Measurements from ENCODE around the gene CSNK2A2.

The CSNK2A2 gene

DNA sequence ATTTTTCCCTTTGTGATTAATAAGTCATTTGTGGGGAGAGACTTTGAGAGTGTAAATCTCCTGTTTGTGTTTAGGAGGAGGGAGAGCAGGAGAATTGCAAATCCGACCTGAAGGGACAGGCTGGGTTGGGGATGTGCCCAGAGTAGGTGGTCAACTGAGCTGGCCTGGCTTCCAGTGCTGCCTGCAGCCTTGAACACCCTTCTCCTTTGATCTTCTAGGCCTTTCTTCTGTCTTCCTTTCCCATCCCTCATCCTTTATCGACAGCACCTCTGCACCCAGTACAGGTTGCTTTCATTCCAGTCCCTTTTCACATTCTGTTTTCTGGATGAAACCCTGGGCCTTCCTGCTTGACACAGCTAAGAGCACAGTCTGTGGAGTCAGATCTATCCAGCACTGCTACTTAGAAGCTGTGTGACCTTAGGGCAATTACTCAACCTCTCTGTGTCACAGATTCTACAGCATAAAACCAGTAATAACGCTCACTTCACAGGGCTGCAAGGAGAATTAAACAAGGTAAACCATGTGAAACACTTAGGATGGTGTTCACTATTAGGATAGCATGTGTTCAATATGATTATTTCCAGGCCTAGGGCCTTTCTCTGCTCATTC, 1.0 kb upstream of the CSNK2A2 start:
- no peak for DNase-seq

GRCh38 chr16:58197314-58198012, 443 bp downstream of the CSNK2A2 start:
- no peak for DNase-seq

DNA sequence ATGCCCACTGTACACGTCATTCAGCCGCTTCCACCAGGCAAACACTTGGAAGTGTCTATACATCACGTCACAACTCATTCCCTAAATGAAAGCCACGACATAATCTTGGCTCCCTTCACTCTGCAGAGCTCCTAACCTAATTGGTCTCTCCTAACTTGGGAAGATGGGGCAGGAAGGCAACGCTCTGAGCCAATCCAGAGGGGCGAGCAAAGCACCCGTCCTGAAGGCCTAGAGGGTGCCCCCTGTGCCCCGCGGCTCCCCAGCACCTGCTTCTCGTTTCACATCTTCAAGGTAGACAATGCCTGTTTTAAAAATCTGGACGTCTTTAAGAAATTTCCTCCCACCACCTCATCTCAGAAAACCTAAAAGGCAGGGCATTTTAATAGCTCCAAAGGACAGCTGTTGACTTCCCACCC, 1.0 kb downstream of the CSNK2A2 start:
- no peak for DNase-seq

GRCh38 chr16:58195771-58196170, 2.1 kb downstream of the CSNK2A2 start:
- no peak for DNase-seq

DNA sequence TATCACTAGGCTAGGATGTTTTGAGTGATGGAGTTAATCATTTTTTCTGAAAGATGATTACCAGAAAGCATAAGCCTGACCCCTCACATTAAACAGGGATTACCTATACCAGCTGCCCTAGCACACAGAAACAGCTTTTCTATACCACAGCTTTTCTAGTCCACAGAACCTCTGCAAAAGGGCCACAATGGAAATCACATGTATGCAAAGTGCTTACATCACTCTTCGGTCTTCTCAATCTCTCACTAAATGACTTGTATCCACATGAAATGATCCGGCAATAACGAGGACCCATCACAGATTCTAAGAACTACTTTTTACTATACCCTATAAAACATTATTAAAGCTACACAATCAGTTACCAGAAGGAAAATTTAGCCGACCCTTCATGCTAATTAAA, 2.6 kb downstream of the CSNK2A2 start:
- no peak for DNase-seq

GRCh38 chr16:58194790-58195189, 3.1 kb downstream of the CSNK2A2 start:
- DNase-seq = no peak

GRCh38 chr16:58187665-58188421, 10.1 kb downstream of the CSNK2A2 start:
- no peak for DNase-seq

GRCh38 chr16:58187092-58187491, 10.8 kb downstream of the CSNK2A2 start:
- DNase-seq = no peak

GRCh38 chr16:58186176-58186944, 11.5 kb downstream of the CSNK2A2 start:
- no peak for DNase-seq

DNA sequence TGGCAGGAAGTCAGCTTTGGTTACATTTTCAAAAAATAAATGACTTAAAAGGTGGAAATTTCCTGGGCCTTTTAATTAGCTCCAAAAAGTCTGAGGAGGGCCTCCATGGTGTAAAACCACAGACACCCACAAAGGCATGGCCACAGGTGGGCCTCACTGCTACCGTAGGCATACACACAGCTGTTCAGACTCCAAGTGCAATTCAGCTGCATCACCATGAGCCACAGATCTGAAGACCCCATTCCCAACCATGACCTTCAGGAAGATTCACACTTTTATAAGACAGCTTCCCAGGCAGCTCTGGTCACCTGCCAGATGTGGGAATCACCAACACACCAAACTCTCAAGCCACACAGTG, 20.6 kb downstream of the CSNK2A2 start:
- no peak for DNase-seq

GRCh38 chr16:58176608-58177352, 21.1 kb downstream of the CSNK2A2 start:
- no peak for DNase-seq

DNA sequence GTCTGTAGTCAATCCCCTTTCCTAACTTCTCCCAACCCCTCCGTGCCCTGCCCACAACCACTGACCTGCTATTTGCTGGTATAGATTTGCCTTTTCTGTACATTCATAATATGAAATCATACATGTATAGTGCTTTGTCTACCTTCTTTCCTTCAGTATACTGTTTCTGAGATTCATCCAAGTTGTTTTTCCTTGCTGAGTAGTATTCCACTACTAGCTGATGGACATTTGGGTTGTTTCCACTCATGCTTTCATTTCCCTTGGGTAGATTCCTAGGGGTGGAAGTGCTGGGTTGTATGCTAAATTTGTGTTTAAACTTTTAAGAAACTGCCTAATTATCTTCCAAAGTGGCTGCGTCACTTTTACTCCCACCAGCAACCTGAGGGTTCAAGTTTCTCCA, 27.7 kb downstream of the CSNK2A2 start:
- DNase-seq = no peak

DNA sequence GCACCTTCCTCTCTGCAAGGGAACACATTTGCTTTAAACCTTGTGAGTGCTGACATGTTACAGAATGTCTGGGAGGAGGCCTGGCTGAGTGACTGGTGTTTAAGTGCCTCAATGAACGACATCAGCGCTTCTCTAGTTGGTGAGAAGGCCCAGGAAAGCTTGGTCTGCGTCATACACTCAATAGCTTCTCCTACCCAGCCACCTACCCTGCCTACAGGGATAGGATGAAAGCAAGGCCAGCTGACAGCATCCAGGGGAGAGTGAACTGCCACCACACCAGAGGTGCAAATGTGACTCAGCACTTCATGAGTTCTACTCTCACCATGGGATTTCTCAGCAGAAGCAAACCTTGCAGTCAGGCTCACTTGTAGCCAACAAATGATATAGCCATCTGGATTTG, 37.1 kb downstream of the CSNK2A2 start:
- no peak for DNase-seq

DNA sequence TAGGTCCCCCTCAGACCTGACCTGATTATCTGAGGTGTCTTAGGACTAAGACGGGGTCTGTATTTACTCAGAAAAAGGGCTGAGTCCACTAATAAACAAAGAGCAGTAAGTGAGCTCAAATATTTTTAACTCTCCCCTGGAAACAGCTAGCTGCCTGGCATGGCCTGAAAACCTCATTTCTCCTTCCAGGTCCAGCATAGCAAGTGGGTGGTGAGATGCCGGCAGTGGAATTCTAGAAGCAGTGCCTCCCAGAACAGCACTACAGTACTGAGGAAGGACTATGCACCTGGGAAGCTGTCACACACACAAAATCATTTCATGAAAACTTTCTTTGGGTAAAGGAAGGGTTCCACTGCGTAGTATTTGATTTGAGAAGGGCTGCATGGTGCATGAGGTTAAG, 39.2 kb downstream of the CSNK2A2 start:
- DNase-seq = no peak

- no peak for DNase-seq
Observed at GRCh38 chr16:58157951-58158540, 39.9 kb downstream of the CSNK2A2 start.

DNA sequence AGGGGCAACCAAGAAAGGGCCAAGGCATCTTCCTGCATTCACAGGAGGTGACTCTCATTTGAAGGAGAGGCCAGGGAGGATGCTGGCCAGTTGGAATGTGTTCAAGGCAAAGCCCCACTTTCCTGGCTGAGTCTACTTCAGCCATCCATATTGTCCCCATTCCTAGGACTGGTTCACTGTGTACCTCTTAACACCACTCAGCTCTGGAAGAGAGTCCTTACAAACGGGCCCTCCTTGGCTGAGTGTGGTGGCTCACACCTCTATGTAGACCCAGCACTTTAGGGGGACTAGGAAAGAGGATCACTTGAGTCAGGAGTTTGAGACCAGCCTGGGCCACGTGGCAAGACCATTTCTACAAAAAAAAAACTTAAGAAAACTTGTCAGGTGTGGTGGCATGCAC, 40.7 kb downstream of the CSNK2A2 start:
- DNase-seq = no peak

- no peak for DNase-seq
Observed at GRCh38 chr16:58155839-58156238, 42.1 kb downstream of the CSNK2A2 start.

DNA sequence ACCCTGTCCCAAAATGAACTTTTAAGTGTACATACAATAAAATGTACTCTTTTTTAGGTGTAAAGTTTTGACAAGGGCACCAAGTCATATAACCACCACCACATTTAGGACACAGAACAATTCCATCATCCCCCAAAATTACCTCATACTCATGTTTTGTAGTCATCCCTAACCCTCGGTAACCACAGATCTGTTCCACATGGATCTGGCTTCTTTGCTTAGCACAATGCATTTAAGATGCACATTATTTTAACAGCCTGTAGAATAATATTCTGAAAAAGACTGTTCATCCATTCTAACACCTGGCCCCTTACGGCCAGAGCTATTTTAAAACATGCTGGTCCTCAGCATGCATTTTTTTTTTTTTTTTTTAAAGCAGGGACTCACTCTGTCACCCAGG, 43.6 kb downstream of the CSNK2A2 start:
- DNase-seq = no peak

GRCh38 chr16:58152246-58152868, 45.5 kb downstream of the CSNK2A2 start:
- DNase-seq = no peak

DNA sequence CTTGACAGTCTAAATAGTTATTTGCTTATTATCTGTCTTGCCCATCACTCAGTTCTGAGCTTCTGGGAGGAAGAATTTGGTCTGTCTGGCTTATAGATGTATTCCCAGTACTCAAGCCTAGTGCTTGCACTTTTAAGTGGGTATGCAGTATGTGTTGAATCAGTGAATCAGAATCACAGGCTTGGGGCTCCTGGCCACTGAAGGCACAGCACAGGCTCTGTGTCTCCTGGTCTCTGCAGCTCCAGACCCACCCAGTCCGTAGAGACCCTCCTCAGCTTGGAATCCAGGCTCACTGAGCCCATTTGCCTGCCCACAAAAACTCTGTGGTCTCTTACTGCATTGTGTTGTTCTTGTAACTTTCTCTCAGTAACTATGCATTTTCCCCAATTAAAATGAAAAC, 49.4 kb downstream of the CSNK2A2 start:
- no peak for DNase-seq

GRCh38 chr16:58148099-58148498, 49.8 kb downstream of the CSNK2A2 start:
- no peak for DNase-seq

GRCh38 chr16:58138852-58139251, 59.1 kb downstream of the CSNK2A2 start:
- DNase-seq = no peak

Data from AML-193 (cell line).